Stomach (tissue), 9 donors: ENCODE data around the gene SH3YL1. TPM values are rescaled to one million over a fixed set of nuclear protein-coding genes. Genes with fewer than 3 reads are reported as not detected.

Experiments used
- DNase-seq, 2 donors: peaks; one replicate each; pipeline versions ENCODE4 v3.0.0 to v3.0.0-alpha.2; 2013 to 2019
- H3K27ac ChIP-seq, 5 donors: fragments of 200-600 bp in 4 of 5; sonication (generic) in 4 of 5; one replicate each; pipeline ENCODE4 v1.5.1; 2013 to 2019; ENCODE audit warnings: mild to moderate bottlenecking in 1 of 5, moderate library complexity in 1 of 5
- H3K27me3 ChIP-seq, 3 donors: fragments of 200-600 bp; sonication (generic); one replicate each; pipeline ENCODE4 v1.5.1; 2017 to 2019; ENCODE audit warnings: mixed run types in 1 of 3
- H3K36me3 ChIP-seq, 4 donors: fragments of 200-600 bp; sonication (generic); 1 replicate in 3 of 4; 2 replicates in 1 of 4; pipeline ENCODE4 v1.5.1; 2016 to 2019
- H3K4me1 ChIP-seq, 4 donors: fragments of 200-600 bp; sonication (generic); one replicate each; pipeline ENCODE4 v1.5.1; 2016 to 2019
- H3K4me3 ChIP-seq, 4 donors: fragments of 200-600 bp; sonication (generic) in 3 of 4; one replicate each; pipeline ENCODE4 v1.5.1; 2016 to 2019; ENCODE audit warnings: mild to moderate bottlenecking in 1 of 4
- H3K9me3 ChIP-seq, 4 donors: fragments of 200-600 bp; sonication (generic); one replicate each; pipeline ENCODE4 v1.5.1; 2016 to 2019
- CTCF ChIP-seq, 7 experiments: fragments of 450-650 bp in 4 of 7; fragments of 200-600 bp in 3 of 7; sonication (generic) in 3 of 7; IDR thresholded peaks; one replicate each; pipeline ENCODE4 v1.5.1; 2016 to 2019; ENCODE audit warnings: antibody characterized with exemption in 7 of 7, control low read depth in 2 of 7, mild to moderate bottlenecking in 1 of 7
- EP300 ChIP-seq: sonication (generic); formaldehyde crosslinking; IDR thresholded peaks from one replicate; pipeline ENCODE4 v1.6.1; 2017; ENCODE audit warnings: antibody characterized with exemption
- POLR2A ChIP-seq, 4 donors: fragments of 450-650 bp; IDR thresholded peaks; one replicate each; pipeline ENCODE4 v1.6.1; 2016; ENCODE audit warnings: antibody characterized with exemption in 4 of 4, control low read depth in 2 of 4, mild to moderate bottlenecking in 1 of 4, moderate library complexity in 1 of 4
- POLR2AphosphoS5 ChIP-seq, 3 donors: sonication (generic); formaldehyde crosslinking; IDR thresholded peaks; one replicate each; pipeline ENCODE4 v1.6.1; 2016; ENCODE audit warnings: antibody characterized with exemption in 3 of 3
- WGBS, 5 donors: extraction: QIAGEN DNeasy Blood & Tissue Kit in 3 of 5; methylation state at CpG; one replicate each; pipeline versions ENCODE4 v1.1.5 to v1.1.7; 2013 to 2018; 5-methylcytosine and 5-hydroxymethylcytosine counted together
- intact Hi-C: fragments of 100-400 bp; cut with DNase I; formaldehyde crosslinking; loops from one replicate; pipeline ENCODE4 v1.15.1; 2023; ENCODE audit warnings: low total_unique reads
- polyA plus RNA-seq, 3 donors: library from polyadenylated mRNA; stranded (reverse); fragments of 200-250 nt; gene quantifications; one replicate each; pipeline ENCODE4 v1.2.3, GENCODE V29; 2013
- total RNA-seq, 5 donors: library from RNA; depleted of rRNA; stranded (reverse); fragments of >200 nt; gene quantifications; one replicate each; pipeline versions ENCODE4 v1.1.0 to v1.2.3, GENCODE V29; 2014 to 2016
- donor health status: healthy with polysubstance abuse.
- donor health status: Bipolar disorder and iron deficiency.
- donor health status: healthy.

SH3YL1 gene
- total and polyA plus RNA-seq, 8 donors, result 45.5 to 230 (median 143) TPM

GRCh38 chr2:199041-199966 lies 64.5 kb downstream of the SH3YL1 start:
- H3K27me3 ChIP-seq, result no peaks in the 10 kb centered on the region
- WGBS, 5 donors, result 72 to 76% (median 74%) methylated on average over 22 of the region's 22 CpGs
- DNase-seq, result no peak
- H3K27ac ChIP-seq, result no peak overlapping the region
- no peaks in the 10 kb centered on the region for H3K36me3 ChIP-seq
- H3K4me3 ChIP-seq, result no peak overlapping the region
- TF ChIP-seq POLR2A (IDR thresholded peaks at IDR 0.05) (no peak), EP300 (no peak), CTCF (IDR thresholded peaks at IDR 0.05) (no peak), POLR2AphosphoS5 (IDR thresholded peaks at IDR 0.05) (no peak)
- H3K4me1 ChIP-seq, result no peaks in the 10 kb centered on the region
- H3K9me3 ChIP-seq, result no peaks in the 10 kb centered on the region
- intact Hi-C loops, result no loop called here

GRCh38 chr2:196406-196805 lies 67.4 kb downstream of the SH3YL1 start:
- Histone ChIP-seq H3K4me3 (no peak overlapping the region), H3K27ac (no peak overlapping the region), H3K9me3 (no peaks in the 10 kb centered on the region), H3K27me3 (no peaks in the 10 kb centered on the region), H3K36me3 (no peaks in the 10 kb centered on the region), H3K4me1 (no peaks in the 10 kb centered on the region)
- 71 to 86% (median 82%) methylated on average over 5 of the region's 5 CpGs for WGBS, 5 donors
- no peak for TF ChIP-seq POLR2A (IDR thresholded peaks at IDR 0.05)
- no peak for TF ChIP-seq CTCF (IDR thresholded peaks at IDR 0.05)
- TF ChIP-seq POLR2AphosphoS5 (IDR thresholded peaks at IDR 0.05), result no peak
- intact Hi-C loops, result no loop called here
- DNase-seq, result no peak

- intact Hi-C loops, result no loop called here
- no peaks in the 10 kb centered on the region for H3K4me1 ChIP-seq
- TF ChIP-seq POLR2A (IDR thresholded peaks at IDR 0.05) (no peak), CTCF (IDR thresholded peaks at IDR 0.05) (no peak), EP300 (no peak), POLR2AphosphoS5 (IDR thresholded peaks at IDR 0.05) (no peak)
- no peaks in the 10 kb centered on the region for H3K27me3 ChIP-seq
- no peaks in the 10 kb centered on the region for H3K36me3 ChIP-seq
- 78 to 90% (median 89%) methylated on average over 7 of the region's 7 CpGs for WGBS, 5 donors
- H3K4me3 ChIP-seq, result no peak overlapping the region
- peaks cover 0 to 2% (median 0%) of the 10 kb centered on the region in 4 donors for H3K9me3 ChIP-seq
- DNase-seq, result no peak
- H3K27ac ChIP-seq, result no peak overlapping the region
Measured at GRCh38 chr2:195932-196331, 67.9 kb downstream of the SH3YL1 start.

GRCh38 chr2:193141-193671 lies 70.6 kb downstream of the SH3YL1 start:
- Histone ChIP-seq H3K9me3 (peaks cover 0 to 12% (median 3%) of the 10 kb centered on the region in 4 donors), H3K4me1 (no peaks in the 10 kb centered on the region), H3K27ac (peak overlapping the region in 1 of 5 donors; percentile 26), H3K27me3 (no peaks in the 10 kb centered on the region), H3K4me3 (no peak overlapping the region), H3K36me3 (no peaks in the 10 kb centered on the region)
- no peak for DNase-seq
- WGBS, 5 donors, result 70 to 83% (median 75%) methylated on average over 17 of the region's 17 CpGs
- intact Hi-C loops, result no loop called here
- TF ChIP-seq POLR2A (IDR thresholded peaks at IDR 0.05), result no peak
- no peak for TF ChIP-seq POLR2AphosphoS5 (IDR thresholded peaks at IDR 0.05)
